Measurements from ENCODE around the gene BAX. TPM values are rescaled to one million over a fixed set of nuclear protein-coding genes. Genes with fewer than 3 reads are reported as not detected.

Gene BAX
- polyA plus RNA-seq, 1 of the 3 experiments (the other 2 are of a cell fraction) = 640 TPM

DNA sequence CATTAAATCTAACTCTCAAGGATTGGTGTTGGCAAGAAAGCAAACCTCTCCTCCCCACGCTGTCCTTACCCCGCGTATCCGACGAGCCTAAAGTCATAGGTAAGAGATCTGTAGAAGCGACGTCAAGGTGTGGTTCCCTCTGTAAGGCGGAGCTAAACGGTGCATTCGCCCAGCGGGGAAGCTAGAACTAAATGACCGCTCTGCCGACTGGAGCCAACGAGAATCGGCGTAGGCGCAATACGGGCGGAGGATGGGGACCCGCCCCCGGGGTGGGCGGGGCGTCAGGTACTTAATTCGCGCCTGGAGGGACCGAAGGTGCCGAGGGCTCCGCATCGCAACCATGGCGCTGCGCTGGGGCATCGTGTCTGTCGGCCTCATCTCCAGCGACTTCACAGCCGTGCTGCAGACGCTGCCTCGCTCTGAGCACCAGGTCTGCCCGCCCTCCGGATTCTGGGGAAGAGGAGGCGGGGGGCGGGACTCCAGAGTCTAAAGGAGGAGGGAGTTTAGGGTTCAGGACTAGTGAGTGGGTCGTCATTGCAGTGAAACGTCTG, 21.2 kb upstream of the BAX start, which contains the start of gene DHDH:
TSS of gene DHDH (plus strand) at position 318 of the 551 bp plus-strand sequence. CDS start at position 341, 23 bp downstream.
- H3K36me3 ChIP-seq (replicated peaks in 1 of 2; ENCODE audit: control insufficient read depth in 1 of 2, insufficient read depth in 2 of 2, low read length in 1 of 2) = no peaks in the 10 kb centered on the region
- no peaks in the 10 kb centered on the region for H3K79me2 ChIP-seq (ENCODE audit: insufficient read depth)
- peaks cover 3 to 9% of the 10 kb centered on the region in 2 experiments; a peak in 1 of 4 replicates for H3K4me1 ChIP-seq (ENCODE audit: control insufficient read depth in 1 of 2, insufficient read depth in 2 of 2, low read depth in 1 of 2, low read length in 1 of 2)
- WGBS (ENCODE audit: low lambda C conversion rate) = 1% methylated on average over 31 of the region's 43 CpGs
- no peaks in the 10 kb centered on the region for H3K27me3 ChIP-seq (ENCODE audit: insufficient read depth)
- peak within 1 kb of the TSS; percentile 90 for H2AFZ ChIP-seq (ENCODE audit: low read depth)
- H3K4me3 ChIP-seq (ENCODE audit: low read depth in 2 of 2, low read length in 1 of 2) = peak within 1 kb of the TSS; percentile 56 to 73
- H3F3A ChIP-seq (replicated peaks; ENCODE audit: insufficient read depth) = peaks cover 9% of the 10 kb centered on the region
- ChIA-PET CTCF (interaction anchor here (0.9 to 1.6 kb wide), 2 partner anchors 20 to 38 kb away, joined by 3 to 6 read pairs; no protein-coding TSS in a partner anchor), POLR2A (interaction anchor here (1.4 kb wide), 1 partner anchor 21 kb away, joined by 4 read pairs; the partner anchor contains the start of gene BAX)
- H3K4me2 ChIP-seq = peak within 1 kb of the TSS; percentile 88
- peak within 1 kb of the TSS; percentile 38; the same call in 1 of the 2 replicates for H3K9ac ChIP-seq
- no peak within 1 kb of the TSS for H3K27ac ChIP-seq (ENCODE audit: low read depth in 2 of 2, low read length in 1 of 2)
- TF ChIP-seq GATA2 (CRISPR knock-in tag; IDR thresholded peaks at IDR 0.05) = no peak
- 0 out of 2 replicates have a peak, but pooled peaks have one; percentile 18 for TF ChIP-seq POLR2AphosphoS5 (IDR thresholded peaks at IDR 0.05; ENCODE audit: low read depth, low read length)
- peak; percentile 16; the same call in 1 of the 2 replicates for TF ChIP-seq MAX (IDR thresholded peaks at IDR 0.05; ENCODE audit: low read depth)
- no peaks in the 10 kb centered on the region for H4K20me1 ChIP-seq (ENCODE audit: insufficient read depth)
- peak; percentile 87 for DNase-seq
- H3K9me2 ChIP-seq = no peaks in the 10 kb centered on the region
- H3K9me3 ChIP-seq = no peaks in the 10 kb centered on the region

GRCh38 chr19:48934837-48935236, 19.8 kb upstream of the BAX start:
- 93% methylated on average over 19 of the region's 19 CpGs for WGBS (ENCODE audit: low lambda C conversion rate)
- no peaks in the 10 kb centered on the region for H3K9me3 ChIP-seq

More at GRCh38 chr19:48934837-48935236, 19.8 kb upstream of the BAX start:
- H3K9me2 ChIP-seq = no peaks in the 10 kb centered on the region
- H4K20me1 ChIP-seq (ENCODE audit: insufficient read depth) = no peaks in the 10 kb centered on the region
- no peak overlapping the region for H3K9ac ChIP-seq
- H3K27ac ChIP-seq (ENCODE audit: low read depth in 2 of 2, low read length in 1 of 2) = no peak overlapping the region
- H3K27me3 ChIP-seq (ENCODE audit: insufficient read depth) = no peaks in the 10 kb centered on the region
- H2AFZ ChIP-seq (ENCODE audit: low read depth) = no peak overlapping the region
- H3K4me2 ChIP-seq = no peak overlapping the region
- ChIA-PET POLR2A (no interaction called here), CTCF (no interaction called here)
- no peaks in the 10 kb centered on the region for H3K79me2 ChIP-seq (ENCODE audit: insufficient read depth)
- H3F3A ChIP-seq (replicated peaks; ENCODE audit: insufficient read depth) = peaks cover 9% of the 10 kb centered on the region
- H3K4me1 ChIP-seq (ENCODE audit: control insufficient read depth in 1 of 2, insufficient read depth in 2 of 2, low read depth in 1 of 2, low read length in 1 of 2) = peaks cover 3 to 9% of the 10 kb centered on the region in 2 experiments; a peak in 1 of 4 replicates
- DNase-seq = no peak
- no peak overlapping the region for H3K4me3 ChIP-seq (ENCODE audit: low read depth in 2 of 2, low read length in 1 of 2)
- H3K36me3 ChIP-seq (replicated peaks in 1 of 2; ENCODE audit: control insufficient read depth in 1 of 2, insufficient read depth in 2 of 2, low read length in 1 of 2) = no peaks in the 10 kb centered on the region
- no peak for TF ChIP-seq USF2 (IDR thresholded peaks at IDR 0.05; ENCODE audit: borderline replicate concordance, low read depth, low read length)
- TF ChIP-seq, protein P1, sequence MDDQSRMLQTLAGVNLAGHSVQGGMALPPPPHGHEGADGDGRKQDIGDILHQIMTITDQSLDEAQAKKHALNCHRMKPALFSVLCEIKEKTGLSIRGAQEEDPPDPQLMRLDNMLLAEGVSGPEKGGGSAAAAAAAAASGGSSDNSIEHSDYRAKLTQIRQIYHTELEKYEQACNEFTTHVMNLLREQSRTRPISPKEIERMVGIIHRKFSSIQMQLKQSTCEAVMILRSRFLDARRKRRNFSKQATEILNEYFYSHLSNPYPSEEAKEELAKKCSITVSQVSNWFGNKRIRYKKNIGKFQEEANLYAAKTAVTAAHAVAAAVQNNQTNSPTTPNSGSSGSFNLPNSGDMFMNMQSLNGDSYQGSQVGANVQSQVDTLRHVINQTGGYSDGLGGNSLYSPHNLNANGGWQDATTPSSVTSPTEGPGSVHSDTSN (IDR thresholded peaks at IDR 0.05) = no peak
- no peak for TF ChIP-seq FOXJ3 (CRISPR knock-in tag; IDR thresholded peaks at IDR 0.05)
- TF ChIP-seq ELF1 (IDR thresholded peaks at IDR 0.05) = no peak
- TF ChIP-seq RFX5 (IDR thresholded peaks at IDR 0.05; ENCODE audit: low read length) = no peak
- no peak for TF ChIP-seq JUND (IDR thresholded peaks at IDR 0.05)
- TF ChIP-seq NFIC (IDR thresholded peaks at IDR 0.05; ENCODE audit: borderline replicate concordance) = no peak
- no peak for TF ChIP-seq MXI1 (IDR thresholded peaks at IDR 0.05; ENCODE audit: low read depth, low read length)
- no peak for TF ChIP-seq USF1 (IDR thresholded peaks at IDR 0.05; ENCODE audit: borderline replicate concordance, low read depth)
- TF ChIP-seq EP300 (IDR thresholded peaks at IDR 0.05; ENCODE audit: borderline replicate concordance in 1 of 2, low read depth in 1 of 2, low read length in 1 of 2) = no peak
- no peak for TF ChIP-seq FOXM1 (IDR thresholded peaks at IDR 0.05; ENCODE audit: low read depth)
- TF ChIP-seq MEF2A (IDR thresholded peaks at IDR 0.05; ENCODE audit: borderline replicate concordance, low read depth) = no peak
- TF ChIP-seq TCF12 (IDR thresholded peaks at IDR 0.05) = no peak

Data from SK-N-SH (cell line).